NCI-H1436 treated with DMSO at 0.1 percent for 48 hours (cell line): ENCODE results near the gene ALDH8A1.

ENCODE experiments used
- DNase-seq: peaks from one replicate; lab custom pipeline; 2025; lab: John Stamatoyannopoulos, UW

Gene ALDH8A1

DNA sequence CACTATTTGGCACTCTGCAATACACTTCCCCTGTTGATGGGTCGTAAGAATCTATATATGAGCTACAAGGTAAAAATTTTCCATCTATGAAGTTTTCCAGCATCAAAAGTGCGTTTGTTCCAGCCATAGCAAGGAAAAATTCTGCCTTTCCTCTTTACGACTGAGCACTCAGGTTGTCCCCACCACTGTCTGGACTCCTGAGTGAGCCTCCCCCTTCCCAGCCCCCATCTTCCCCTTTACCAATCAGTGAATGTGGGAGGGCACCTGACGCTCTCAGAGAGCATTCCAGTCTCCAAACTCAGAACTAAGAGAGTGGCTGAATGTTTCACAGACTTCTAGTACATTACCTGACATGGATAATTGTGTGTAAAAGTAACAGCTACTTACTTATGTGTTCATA is at the start of gene ALDH8A1:
Gene ALDH8A1 (minus strand): TSS at position 175 of the 400 bp plus-strand sequence. CDS start 48 bp downstream, at position 127.
- DNase-seq: no peak

DNA sequence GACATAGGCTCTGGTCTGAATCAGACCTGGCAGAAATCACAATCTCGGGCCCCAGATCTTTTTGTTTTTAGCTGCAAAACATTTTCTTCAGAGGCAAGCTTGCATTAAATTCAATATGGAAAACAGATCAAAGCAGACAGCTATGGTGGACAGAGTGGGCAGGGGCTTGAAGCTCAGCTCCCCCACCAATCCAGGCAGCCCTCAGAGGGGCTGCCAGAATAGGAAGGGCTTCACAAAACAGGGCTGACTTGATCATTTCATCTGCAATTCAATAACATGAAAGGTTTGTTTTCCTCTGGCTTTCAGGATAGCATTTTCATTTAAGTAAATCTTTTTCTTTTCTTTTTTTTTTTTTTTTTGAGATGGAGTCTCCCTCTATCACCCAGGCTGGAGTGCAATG is 49.2 kb upstream of the ALDH8A1 start:
- no peak for DNase-seq

DNA sequence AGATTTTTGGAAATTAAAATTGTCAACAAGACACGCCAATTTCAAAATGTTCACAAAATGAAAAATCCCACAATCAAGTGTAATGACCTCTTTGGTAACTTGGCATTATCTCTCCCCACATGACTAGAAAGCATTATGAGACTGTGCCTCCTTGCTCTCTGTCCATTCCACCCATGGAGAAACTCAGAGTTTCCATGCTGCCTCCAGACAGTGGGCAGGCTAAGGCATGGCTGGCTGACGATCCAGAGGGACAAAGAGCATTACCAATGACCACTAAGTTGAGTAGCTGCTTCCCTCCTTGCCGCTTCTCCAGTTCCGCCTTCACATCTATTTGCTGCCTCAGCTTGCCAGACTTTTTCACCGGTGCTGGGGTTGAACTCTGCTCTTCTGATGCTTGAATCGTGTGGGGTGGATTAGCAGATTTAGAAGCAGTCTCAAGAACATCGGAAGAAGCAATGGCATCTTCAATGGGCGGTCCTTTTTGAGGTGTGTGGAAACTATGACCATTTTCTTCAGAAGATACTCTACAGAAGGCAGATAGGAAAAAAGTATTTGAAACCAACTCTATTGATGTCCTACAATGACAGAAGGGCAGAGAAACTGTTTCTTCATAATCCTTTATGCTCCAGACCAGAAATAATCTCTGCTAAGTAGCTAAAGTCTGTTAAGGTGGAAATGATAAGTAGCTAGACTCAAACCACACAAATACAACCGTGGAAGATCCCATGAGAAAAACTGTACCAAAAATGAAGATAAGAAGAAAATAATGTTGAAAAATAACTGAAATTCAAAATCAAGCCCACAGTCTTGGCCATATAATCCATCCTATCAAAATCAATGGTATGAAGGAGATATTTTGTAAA is 47.5 kb upstream of the ALDH8A1 start:
- no peak for DNase-seq

DNA sequence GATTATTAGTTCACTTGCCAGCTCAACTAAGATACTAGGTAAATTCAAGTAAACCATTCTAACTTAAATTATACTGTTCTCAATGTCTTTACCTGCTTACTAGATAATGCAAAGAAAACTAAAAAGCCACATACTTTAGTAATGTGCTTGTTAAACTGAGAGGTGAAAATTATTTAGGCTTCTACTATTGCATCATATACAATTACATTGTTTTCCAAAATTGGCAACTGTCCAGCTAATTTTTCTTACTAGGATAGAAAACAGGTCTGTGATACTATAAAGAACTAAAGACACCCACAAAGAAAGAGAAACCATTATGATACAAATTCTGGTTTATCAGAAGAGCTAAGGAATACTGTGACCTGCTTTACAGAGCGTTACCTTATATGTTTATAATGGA is 45.6 kb upstream of the ALDH8A1 start:
- no peak for DNase-seq

DNA sequence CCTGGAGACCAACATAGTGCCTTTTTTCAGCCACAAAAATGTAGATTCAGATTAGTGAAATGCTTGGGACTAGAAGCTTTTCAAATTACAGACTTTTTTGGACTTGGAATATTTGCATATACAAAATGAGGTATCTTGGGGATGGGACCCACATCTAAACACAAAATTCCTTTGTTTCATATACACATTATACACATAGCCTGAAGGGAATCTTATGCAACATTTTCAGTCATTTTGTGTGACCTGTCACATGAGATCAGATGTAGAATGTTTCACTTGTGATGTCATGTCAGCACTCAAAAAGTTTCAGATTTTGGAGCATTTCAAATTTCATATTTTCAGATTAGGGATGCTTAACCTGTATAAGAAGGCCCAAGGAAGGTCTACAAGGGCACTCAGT is 44.5 kb upstream of the ALDH8A1 start:
- no peak for DNase-seq

DNA sequence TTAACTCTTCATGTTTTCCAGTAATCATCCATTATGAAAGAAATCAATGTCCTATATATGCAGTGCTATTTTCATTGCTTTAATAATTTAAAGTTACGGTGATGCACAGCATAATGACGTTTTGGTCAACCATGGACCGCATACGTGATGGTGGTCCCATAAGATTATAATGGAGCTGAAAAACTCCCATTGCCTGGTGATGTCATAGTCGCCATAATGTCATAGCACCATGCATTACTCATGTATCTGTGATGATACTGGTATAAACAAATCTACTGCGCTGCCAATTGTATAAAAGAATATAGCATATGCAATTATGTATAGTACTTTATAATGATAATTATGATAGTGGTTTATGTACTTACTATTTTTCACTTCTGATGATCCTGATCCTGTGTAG is 42.3 kb upstream of the ALDH8A1 start:
- no peak for DNase-seq

GRCh38 chr6:134990262-134990661 is 40.4 kb upstream of the ALDH8A1 start:
- DNase-seq: no peak

DNA sequence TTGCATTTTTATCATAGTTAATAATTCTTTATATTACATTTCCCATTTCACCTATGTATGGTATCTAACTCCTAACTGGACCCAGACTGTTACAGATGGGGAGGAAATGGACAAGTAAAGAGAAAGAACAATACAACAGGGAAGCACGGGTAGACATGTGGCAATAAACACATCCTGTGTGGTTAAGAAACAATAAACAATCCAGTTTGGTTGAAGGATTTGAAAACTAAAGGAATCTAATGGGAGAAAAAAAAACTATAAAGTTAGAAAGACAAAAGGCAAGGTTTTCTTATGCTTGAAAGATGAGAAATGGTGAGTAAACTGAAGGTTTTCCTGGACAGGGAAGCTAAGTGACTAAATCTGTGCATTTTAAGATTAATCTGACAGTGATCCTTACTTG is 34.9 kb upstream of the ALDH8A1 start:
- DNase-seq: no peak

DNA sequence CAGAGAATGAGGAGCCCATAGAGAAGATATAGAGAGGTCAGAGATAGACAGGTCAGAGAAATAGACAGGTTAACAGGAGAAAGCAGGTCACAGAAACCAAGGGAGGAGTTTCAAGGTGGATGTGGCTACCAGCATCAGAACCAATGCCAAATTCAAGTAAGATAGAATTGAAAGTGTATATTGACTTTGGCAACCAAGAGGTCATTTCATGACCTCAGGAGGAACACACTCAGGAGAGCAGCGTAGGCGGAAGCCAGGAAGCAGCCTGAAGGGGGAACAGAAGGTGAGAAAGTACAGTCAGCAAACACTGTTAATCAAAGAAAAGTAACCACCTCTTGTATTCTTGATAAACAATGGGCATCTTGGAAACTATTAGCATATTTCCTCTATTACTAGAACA is 33.9 kb upstream of the ALDH8A1 start:
- no peak for DNase-seq

DNA sequence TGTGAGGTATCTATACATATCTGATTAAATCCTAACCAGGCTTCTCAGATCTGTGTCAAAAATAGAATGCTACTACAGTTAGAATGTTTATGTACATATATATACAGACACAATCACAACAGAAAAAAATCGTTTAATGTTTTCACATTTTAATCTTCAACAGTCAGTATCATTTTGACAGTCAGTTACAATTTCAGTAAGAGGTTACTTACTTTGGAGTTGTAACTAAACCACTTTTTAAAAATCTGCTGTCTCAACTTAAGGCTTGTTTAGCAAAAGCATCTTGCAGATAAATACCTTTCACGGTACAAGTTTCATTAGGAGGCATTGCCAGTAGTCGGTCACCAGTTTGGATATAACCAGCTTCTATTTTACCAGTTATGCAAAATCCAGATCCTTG is 32.3 kb upstream of the ALDH8A1 start:
- DNase-seq: no peak

DNA sequence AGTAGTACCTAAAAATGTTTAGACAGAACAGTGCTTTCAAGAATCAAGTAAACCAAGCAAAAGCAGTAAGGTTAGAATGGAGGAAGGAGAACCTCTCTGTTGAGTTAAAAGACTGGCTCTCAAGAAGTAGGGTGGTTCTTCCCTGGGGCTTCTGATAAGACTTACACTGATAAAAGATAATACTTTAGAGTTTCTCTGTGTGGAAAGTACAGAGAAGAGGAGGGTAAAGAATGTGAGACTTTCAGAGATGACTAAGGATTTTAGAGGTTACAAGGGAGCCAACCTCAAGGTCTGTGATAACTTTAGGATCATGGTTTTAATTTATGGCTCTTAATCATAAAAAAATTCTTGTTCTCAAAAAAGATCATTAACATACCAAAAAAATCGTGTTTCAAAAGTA is 30.9 kb upstream of the ALDH8A1 start:
- no peak for DNase-seq

GRCh38 chr6:134979142-134979541 is 29.2 kb upstream of the ALDH8A1 start:
- no peak for DNase-seq

DNA sequence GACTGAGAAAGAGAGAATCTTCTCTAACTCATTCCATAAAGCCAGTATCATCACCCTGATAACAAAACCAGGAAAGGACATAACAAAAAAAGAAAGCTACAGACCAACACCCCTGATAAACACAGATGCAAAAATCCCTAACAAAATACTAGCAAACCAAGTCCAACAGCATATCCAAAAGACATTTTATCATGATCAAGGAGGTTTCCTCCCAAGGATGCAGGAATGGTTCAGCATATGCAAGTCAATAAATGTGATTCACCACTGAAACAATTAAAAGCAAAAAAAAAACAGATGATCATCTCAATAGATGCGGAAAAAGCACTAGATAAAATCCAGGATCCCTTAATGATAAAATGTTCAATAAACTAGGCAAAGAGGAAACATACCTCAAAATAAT is 24.5 kb upstream of the ALDH8A1 start:
- DNase-seq: no peak

DNA sequence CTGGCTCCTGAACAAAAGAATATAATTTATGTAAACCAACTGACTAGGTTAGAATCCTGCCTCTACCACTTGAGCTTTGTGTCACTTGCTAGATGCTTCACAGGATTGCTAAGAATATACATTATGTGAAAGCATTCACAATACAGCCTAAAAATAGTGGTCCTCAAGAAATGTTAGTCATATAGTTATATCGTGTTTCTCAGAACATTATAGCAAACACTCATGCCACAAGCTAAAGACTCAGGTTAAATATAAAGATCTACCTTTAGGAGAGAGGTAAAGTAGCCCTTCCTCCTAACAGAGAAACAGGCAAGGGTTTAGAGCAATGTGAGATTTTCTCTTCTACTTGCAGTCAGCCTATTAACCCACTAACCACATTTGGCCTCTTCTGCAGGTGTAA is 17.8 kb upstream of the ALDH8A1 start:
- no peak for DNase-seq

- DNase-seq: no peak
Measured at GRCh38 chr6:134964451-134965203, 14.7 kb upstream of the ALDH8A1 start.

DNA sequence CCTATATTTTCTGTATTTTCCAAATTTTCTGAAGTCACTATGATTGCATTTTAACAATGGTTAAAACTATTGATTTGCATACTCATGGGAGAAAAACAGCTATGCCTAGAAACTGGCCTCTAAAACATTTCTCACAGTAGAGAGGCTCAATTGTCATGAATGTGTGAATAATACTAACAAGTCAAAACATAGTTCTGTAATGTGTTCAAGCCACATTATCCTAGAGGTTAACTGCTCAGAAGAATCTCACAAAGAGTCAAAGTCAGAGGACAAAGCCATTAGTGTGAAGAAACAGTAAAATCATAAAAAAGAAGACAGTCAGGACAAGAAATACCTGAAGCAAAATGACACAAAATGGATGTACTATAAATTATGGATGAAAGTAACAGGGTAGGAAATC is 12.5 kb upstream of the ALDH8A1 start:
- DNase-seq: no peak

- no peak for DNase-seq
Measured at GRCh38 chr6:134961366-134961765, 11.5 kb upstream of the ALDH8A1 start.

GRCh38 chr6:134959603-134960002 is 9.7 kb upstream of the ALDH8A1 start:
- DNase-seq: no peak

DNA sequence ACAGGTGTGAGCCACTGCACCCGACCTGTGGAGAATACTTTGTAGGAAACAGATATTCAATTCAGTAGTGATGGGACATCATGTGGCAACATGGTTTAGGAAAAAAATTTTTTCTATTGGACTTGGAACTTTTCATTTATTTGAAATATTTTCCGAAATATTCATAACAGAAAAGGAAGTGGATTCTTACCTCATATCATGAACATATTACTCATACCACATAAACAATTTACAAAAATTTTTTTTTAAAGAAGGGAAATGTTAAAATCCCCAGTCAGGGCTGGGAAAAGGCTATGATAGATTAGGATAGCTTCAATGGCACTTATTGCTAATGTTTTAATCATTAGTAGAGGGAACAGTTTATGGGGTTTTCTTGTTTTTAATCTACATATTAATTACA is 6.8 kb upstream of the ALDH8A1 start:
- no peak for DNase-seq

DNA sequence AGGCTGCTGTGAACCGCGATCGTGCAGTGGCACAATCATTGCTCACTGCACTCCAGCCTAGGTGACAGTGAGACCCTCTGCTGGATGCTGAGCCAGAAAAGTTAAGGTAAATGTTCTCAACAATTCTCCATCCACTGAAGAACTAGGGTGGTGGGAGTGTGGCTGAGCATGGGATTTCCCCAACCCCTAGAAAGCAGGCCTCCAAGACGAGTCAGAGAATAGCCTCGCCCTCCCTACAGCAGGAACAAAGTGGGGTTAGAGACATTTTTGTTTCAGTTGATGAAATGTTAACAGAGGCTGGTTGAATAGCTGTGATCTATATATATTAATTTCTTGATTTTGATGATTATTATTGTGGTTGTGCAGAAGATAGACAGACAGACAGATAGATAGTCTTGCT is 6.1 kb upstream of the ALDH8A1 start:
- no peak for DNase-seq

DNA sequence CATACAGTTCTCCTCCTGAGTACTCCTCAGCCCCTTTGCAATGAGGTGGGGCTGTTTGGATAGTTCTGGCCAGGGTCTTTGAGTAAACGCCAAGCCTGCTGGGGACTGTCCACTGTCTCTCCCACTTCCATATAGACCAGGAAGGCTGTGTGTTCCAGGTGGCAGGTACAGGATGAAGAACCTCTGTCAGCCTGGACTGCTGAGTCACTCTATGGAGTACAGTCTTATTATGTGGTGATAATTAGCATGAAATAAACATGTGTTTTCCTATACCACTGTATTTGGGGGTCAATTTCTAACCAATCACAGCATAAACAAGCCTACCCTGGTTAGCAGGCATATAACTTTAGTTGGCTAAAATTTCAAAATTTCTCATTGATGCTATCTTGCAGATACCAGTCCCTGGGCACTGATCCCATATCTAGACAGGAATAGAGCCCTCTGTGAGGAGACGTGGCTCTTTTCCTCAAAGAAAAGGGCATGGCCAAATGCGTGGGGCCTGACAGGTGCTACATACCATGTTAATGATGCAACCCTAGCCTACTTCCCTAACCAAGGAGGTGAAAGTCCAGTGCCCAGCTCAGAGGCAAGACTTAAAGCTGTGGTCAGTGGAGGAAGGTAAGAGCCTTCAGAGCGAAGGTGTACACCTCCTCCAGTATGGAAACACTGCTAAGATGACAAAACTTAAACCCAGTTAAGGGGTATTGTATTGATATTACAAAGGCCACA is 4.5 kb upstream of the ALDH8A1 start:
- DNase-seq: no peak

GRCh38 chr6:134951494-134952263 is 1.8 kb upstream of the ALDH8A1 start:
- DNase-seq: no peak
